ENCODE results near the gene SH2B3.
"Not testable (repeated sequence)": the region's sequence is repeated elsewhere in the genome, so short reads cannot be mapped to it uniquely, and the experiment has no call there.

SH2B3 gene
- total RNA-seq, result 132 reads per million, percentile 87 among the genes with 10 or more reads in this experiment

GRCh38 chr12:111405859-111406473 lies at the start of gene SH2B3:
TSS of gene SH2B3 (plus strand) at chr12:111405923. CDS start at chr12:111418146, 12,223 bp downstream.
- peak; percentile 75 for DNase-seq

- DNase-seq, result no peak
Observed at GRCh38 chr12:111359231-111359913, 46.4 kb upstream of the SH2B3 start.

GRCh38 chr12:111359914-111360276 lies 45.8 kb upstream of the SH2B3 start:
- no peak for DNase-seq

- no peak for DNase-seq
Observed at GRCh38 chr12:111360325-111360930, 45.3 kb upstream of the SH2B3 start.

- no peak for DNase-seq
Observed at GRCh38 chr12:111361073-111361716, 44.5 kb upstream of the SH2B3 start.

- no peak for DNase-seq
Observed at GRCh38 chr12:111361717-111362576, 43.8 kb upstream of the SH2B3 start.

- DNase-seq, result no peak
Observed at GRCh38 chr12:111362687-111363475, 42.8 kb upstream of the SH2B3 start.

GRCh38 chr12:111363578-111363977 lies 42.1 kb upstream of the SH2B3 start:
- DNase-seq, result no peak

- DNase-seq, result no peak
Observed at GRCh38 chr12:111366075-111366474, 39.6 kb upstream of the SH2B3 start.

GRCh38 chr12:111366583-111366982 lies 39.1 kb upstream of the SH2B3 start:
- no peak for DNase-seq

GRCh38 chr12:111367661-111368221 lies 38.0 kb upstream of the SH2B3 start:
- no peak for DNase-seq

- DNase-seq, result no peak
Observed at GRCh38 chr12:111368291-111368787, 37.4 kb upstream of the SH2B3 start.

GRCh38 chr12:111368788-111369495 lies 36.8 kb upstream of the SH2B3 start, which contains the start of gene PHETA1:
TSS of gene PHETA1 (minus strand) at chr12:111369095. CDS start at chr12:111363427, 5,668 bp downstream.
- DNase-seq, result peak; percentile 62

- no peak for DNase-seq
Observed at GRCh38 chr12:111369496-111370220, 36.1 kb upstream of the SH2B3 start.

GRCh38 chr12:111373231-111373630 lies 32.5 kb upstream of the SH2B3 start:
- not testable (repeated sequence) for DNase-seq

GRCh38 chr12:111377440-111377839 lies 28.3 kb upstream of the SH2B3 start:
- DNase-seq, result no peak

- no peak for DNase-seq
Observed at GRCh38 chr12:111379942-111380554, 25.7 kb upstream of the SH2B3 start.

GRCh38 chr12:111384596-111384995 lies 21.1 kb upstream of the SH2B3 start:
- no peak for DNase-seq

GRCh38 chr12:111386885-111387284 lies 18.8 kb upstream of the SH2B3 start:
- no peak for DNase-seq

Data from effector CD4-positive, alpha-beta T cell (primary cell).